ENCODE measurements around the gene KIF1B.

DNA sequence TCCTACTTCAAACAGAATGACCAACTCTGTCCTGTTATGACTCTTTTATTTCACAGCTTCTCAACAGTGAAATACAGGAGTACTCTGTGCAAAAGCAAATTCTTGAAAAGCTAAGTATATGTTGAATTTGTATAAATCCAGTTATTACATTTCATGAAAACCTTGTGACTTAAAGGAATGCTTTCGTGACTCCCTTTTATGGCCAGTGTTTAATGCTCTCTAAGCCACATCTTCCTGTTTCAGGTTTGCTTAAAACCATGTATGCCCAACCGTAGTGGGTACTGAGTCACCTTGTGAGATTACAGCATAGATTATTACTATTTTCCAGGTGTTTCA lies 40.2 kb upstream of the KIF1B start:
- TF ChIP-seq, protein P1, sequence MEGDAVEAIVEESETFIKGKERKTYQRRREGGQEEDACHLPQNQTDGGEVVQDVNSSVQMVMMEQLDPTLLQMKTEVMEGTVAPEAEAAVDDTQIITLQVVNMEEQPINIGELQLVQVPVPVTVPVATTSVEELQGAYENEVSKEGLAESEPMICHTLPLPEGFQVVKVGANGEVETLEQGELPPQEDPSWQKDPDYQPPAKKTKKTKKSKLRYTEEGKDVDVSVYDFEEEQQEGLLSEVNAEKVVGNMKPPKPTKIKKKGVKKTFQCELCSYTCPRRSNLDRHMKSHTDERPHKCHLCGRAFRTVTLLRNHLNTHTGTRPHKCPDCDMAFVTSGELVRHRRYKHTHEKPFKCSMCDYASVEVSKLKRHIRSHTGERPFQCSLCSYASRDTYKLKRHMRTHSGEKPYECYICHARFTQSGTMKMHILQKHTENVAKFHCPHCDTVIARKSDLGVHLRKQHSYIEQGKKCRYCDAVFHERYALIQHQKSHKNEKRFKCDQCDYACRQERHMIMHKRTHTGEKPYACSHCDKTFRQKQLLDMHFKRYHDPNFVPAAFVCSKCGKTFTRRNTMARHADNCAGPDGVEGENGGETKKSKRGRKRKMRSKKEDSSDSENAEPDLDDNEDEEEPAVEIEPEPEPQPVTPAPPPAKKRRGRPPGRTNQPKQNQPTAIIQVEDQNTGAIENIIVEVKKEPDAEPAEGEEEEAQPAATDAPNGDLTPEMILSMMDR (IDR thresholded peaks at IDR 0.05; ENCODE audit: low read length): no peak
- no peak for TF ChIP-seq EZH2 (IDR thresholded peaks at IDR 0.05; ENCODE audit: borderline replicate concordance, low read length)

All from OCI-LY1 (cell line).